Right cardiac atrium (tissue), 5 donors: ENCODE results near the gene STARD9. TPM values are rescaled to one million over a fixed set of nuclear protein-coding genes. Genes with fewer than 3 reads are reported as not detected.

Source experiments
- ATAC-seq, 2 donors: fragments of 200-7000 bp; cut with Tn5 transposase; one replicate each; pipeline versions ENCODE4 v1.8.0 to v1.9.1; 2020; ENCODE audit warnings: moderate library complexity in 2 of 2, mild to moderate bottlenecking in 1 of 2
- DNase-seq, 3 donors: peaks; one replicate each; pipeline ENCODE4 v3.0.0-alpha.2; 2020
- H3K27ac ChIP-seq: one replicate; pipeline ENCODE4 v1.5.1; 2013; ENCODE audit warnings: mild to moderate bottlenecking, low read length, control low read depth, moderate library complexity
- H3K27me3 ChIP-seq: one replicate; pipeline ENCODE4 v1.6.1; 2013; ENCODE audit not compliant: control insufficient read depth, insufficient read depth
- H3K4me1 ChIP-seq: one replicate; pipeline ENCODE4 v1.6.1; 2013; ENCODE audit warnings: low read length; ENCODE audit not compliant: control insufficient read depth, insufficient read depth
- H3K4me3 ChIP-seq: one replicate; pipeline ENCODE4 v1.5.1; 2013; ENCODE audit warnings: low read length, control low read depth
- H3K9me3 ChIP-seq: one replicate; pipeline ENCODE4 v1.6.1; 2013; ENCODE audit warnings: low read length; ENCODE audit not compliant: control insufficient read depth
- WGBS: extraction: QIAGEN DNeasy Blood & Tissue Kit; methylation state at CpG from one replicate; pipeline ENCODE4 v1.1.7; 2013; 5-methylcytosine and 5-hydroxymethylcytosine counted together
- intact Hi-C, 4 donors: fragments of 100-400 bp; cut with DNase I; formaldehyde crosslinking; loops; one replicate each; pipeline versions ENCODE4 v1.11.0 to v1.14.0; 2022 to 2023
- polyA plus RNA-seq: library from polyadenylated mRNA; stranded (reverse); fragments of 200-250 nt; gene quantifications from one replicate; pipeline ENCODE4 v1.2.3, GENCODE V29; 2013
- total RNA-seq, 4 donors: library from RNA; stranded (reverse); fragmentation: NEBNext Ultra II Directional; extraction: Animal tissue kit (Norgen Biotek cat#: 25700); gene quantifications; one replicate each; pipeline ENCODE4 v1.2.1, GENCODE V29; 2021
- donor health status: healthy with polysubstance abuse.
- donor health status: DM: no; HTN: yes; CAD: no.
- donor health status: DM: no; HTN: no; CAD: no.
- donor health status: DM: no; HTN: yes; CAD: no; lungs with severe emphysema.
- donor health status: DM: yes; HTN: yes; CAD: no.

STARD9 gene
- total and polyA plus RNA-seq, 5 donors = 8.6 to 12.0 (median 10.9) TPM

DNA sequence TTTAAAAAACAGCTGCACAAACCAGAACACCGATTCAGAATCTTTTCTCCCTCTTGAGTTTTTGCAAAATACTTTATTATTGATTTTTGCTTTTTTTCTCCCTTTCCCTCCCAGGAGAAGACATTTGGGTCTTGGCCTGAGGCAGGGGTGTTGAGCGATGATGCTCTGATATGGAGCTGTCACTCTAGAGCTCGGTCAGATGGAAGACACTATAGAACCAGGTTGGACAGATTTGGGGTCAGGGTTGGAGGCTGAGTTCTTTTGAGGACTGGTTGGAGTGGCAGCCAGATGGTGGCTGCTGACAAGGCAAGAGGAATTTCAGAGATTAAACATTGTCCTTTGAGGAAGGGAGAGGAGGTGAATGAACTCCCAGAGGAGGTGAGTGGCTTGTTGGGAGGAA is 144.7 kb downstream of the STARD9 start:
- intact Hi-C loops = no loop called here
- DNase-seq = no peak
- H3K4me3 ChIP-seq = no peak overlapping the region
- no peaks in the 10 kb centered on the region for H3K4me1 ChIP-seq
- H3K27ac ChIP-seq = no peak overlapping the region
- H3K9me3 ChIP-seq = no peaks in the 10 kb centered on the region
- 86% methylated on average over 3 of the region's 3 CpGs for whole genome bisulfite sequencing
- no peak for ATAC-seq
- no peaks in the 10 kb centered on the region for H3K27me3 ChIP-seq

GRCh38 chr15:42721016-42721415 is 145.6 kb downstream of the STARD9 start:
- Histone ChIP-seq H3K9me3 (no peaks in the 10 kb centered on the region), H3K4me3 (no peak overlapping the region), H3K27ac (no peak overlapping the region), H3K27me3 (no peaks in the 10 kb centered on the region), H3K4me1 (no peaks in the 10 kb centered on the region)
- intact Hi-C loops = no loop called here
- no peak for ATAC-seq
- no peak for DNase-seq
- 80% methylated on average over 6 of the region's 6 CpGs for WGBS

DNA sequence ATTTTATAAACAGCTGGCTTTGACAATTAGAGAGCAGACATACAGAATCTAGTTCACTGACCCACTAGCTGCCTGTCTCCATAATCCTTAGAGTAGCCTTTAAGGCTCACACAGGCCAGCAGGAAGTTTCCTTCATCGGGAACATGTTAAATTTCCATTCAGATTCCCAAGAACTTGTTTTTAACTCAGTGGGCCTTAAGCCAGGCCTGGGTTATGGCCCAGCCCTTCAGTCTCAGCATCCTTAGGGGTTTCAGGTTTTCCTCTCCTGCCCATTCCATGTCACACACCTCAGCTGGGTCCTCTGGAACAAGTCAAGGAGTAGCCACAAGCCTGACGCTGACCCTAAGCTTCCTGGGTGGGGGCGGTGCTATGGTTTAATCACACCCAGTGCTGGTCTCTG is 146.5 kb downstream of the STARD9 start:
- DNase-seq = no peak
- Histone ChIP-seq H3K27ac (no peak overlapping the region), H3K4me1 (no peaks in the 10 kb centered on the region), H3K4me3 (no peak overlapping the region), H3K27me3 (no peaks in the 10 kb centered on the region), H3K9me3 (no peaks in the 10 kb centered on the region)
- 54% methylated on average over 3 of the region's 3 CpGs for WGBS
- intact Hi-C loops = no loop called here
- ATAC-seq = peak; percentile 3 to 46

GRCh38 chr15:42723068-42723467 is 147.7 kb downstream of the STARD9 start:
- DNase-seq = no peak
- WGBS = 88% methylated on average over 4 of the region's 4 CpGs
- H3K27me3 ChIP-seq = no peaks in the 10 kb centered on the region

DNA sequence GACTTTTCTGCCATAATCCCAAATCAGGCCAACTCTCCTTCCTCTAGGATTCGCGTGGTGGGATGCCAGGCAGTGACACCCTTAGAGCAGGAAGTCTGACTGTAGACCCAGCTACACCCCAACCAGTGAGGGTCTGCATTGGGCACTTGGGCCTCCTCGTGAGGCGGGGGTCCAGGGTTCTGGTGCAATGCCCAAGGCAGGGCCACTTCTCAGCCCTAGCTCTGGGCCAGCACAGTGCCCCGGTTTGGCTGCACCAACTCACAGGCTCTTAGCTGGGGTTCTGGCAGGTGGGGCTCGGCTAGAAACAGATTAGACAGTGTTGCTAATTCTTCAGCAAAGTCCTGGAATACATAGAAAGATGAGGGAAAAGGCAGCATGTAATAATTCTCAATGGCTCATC is 148.9 kb downstream of the STARD9 start:
- ATAC-seq (no peak), DNase-seq (no peak)
- H3K4me1 ChIP-seq = no peaks in the 10 kb centered on the region
- intact Hi-C loops = no loop called here
- WGBS = 84% methylated on average over 6 of the region's 6 CpGs
- H3K9me3 ChIP-seq = no peaks in the 10 kb centered on the region
- no peak overlapping the region for H3K4me3 ChIP-seq
- H3K27me3 ChIP-seq = no peaks in the 10 kb centered on the region
- H3K27ac ChIP-seq = no peak overlapping the region

More at GRCh38 chr15:42723068-42723467, 147.7 kb downstream of the STARD9 start:
- intact Hi-C loops = no loop called here
- H3K9me3 ChIP-seq = no peaks in the 10 kb centered on the region
- no peak overlapping the region for H3K4me3 ChIP-seq
- no peak overlapping the region for H3K27ac ChIP-seq
- no peak for ATAC-seq
- H3K4me1 ChIP-seq = no peaks in the 10 kb centered on the region

- DNase-seq = no peak
- no peak overlapping the region for H3K4me3 ChIP-seq
- H3K4me1 ChIP-seq = no peaks in the 10 kb centered on the region
- WGBS = 88% methylated on average over 12 of the region's 12 CpGs
- ATAC-seq = no peak
- no peak overlapping the region for H3K27ac ChIP-seq
- no peaks in the 10 kb centered on the region for H3K9me3 ChIP-seq
- no peaks in the 10 kb centered on the region for H3K27me3 ChIP-seq
- intact Hi-C loops = no loop called here
Observed at GRCh38 chr15:42725331-42725903, 150.0 kb downstream of the STARD9 start.

GRCh38 chr15:42726114-42726513 is 150.7 kb downstream of the STARD9 start:
- Histone ChIP-seq H3K27ac (no peak overlapping the region), H3K9me3 (no peaks in the 10 kb centered on the region), H3K4me1 (no peaks in the 10 kb centered on the region), H3K27me3 (no peaks in the 10 kb centered on the region), H3K4me3 (no peak overlapping the region)
- intact Hi-C loops = no loop called here
- no peak for DNase-seq
- no peak for ATAC-seq
- WGBS = 77% methylated on average over 11 of the region's 11 CpGs

- Histone ChIP-seq H3K4me1 (no peaks in the 10 kb centered on the region), H3K27me3 (no peaks in the 10 kb centered on the region), H3K27ac (no peak overlapping the region), H3K9me3 (no peaks in the 10 kb centered on the region), H3K4me3 (no peak overlapping the region)
- WGBS = 75% methylated on average over 13 of the region's 13 CpGs
- ATAC-seq = no peak
- DNase-seq = no peak
- intact Hi-C loops = no loop called here
Observed at GRCh38 chr15:42727750-42728381, 152.5 kb downstream of the STARD9 start.

GRCh38 chr15:42728560-42728959 is 153.2 kb downstream of the STARD9 start:
- WGBS = 78% methylated on average over 5 of the region's 5 CpGs
- no peak for ATAC-seq
- Histone ChIP-seq H3K27me3 (no peaks in the 10 kb centered on the region), H3K4me1 (no peaks in the 10 kb centered on the region), H3K9me3 (no peaks in the 10 kb centered on the region), H3K4me3 (no peak overlapping the region), H3K27ac (no peak overlapping the region)
- intact Hi-C loops = no loop called here
- DNase-seq = no peak

DNA sequence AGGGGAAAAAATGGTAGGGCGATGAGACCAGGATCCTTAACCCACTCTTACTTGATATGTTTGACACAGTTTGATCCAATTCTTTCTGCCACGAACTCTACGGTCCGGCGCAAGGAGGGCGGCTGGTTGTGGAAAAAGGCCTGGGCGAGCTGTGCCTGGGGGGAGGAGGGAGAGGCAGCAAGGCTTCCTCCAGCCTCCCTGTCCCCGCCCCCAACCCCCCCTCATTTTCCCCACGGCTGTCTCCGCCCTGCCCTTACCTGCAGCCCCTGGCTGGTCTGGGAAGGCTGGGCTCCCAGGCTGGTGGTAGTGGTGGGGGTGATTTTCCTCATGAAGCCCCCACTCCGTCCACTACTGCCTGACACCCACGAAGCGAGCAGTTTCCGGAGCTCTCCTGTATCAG is 153.6 kb downstream of the STARD9 start:
- H3K9me3 ChIP-seq = no peaks in the 10 kb centered on the region
- no peak overlapping the region for H3K27ac ChIP-seq
- H3K4me1 ChIP-seq = no peaks in the 10 kb centered on the region
- no peaks in the 10 kb centered on the region for H3K27me3 ChIP-seq
- intact Hi-C loops = no loop called here
- WGBS = 73% methylated on average over 14 of the region's 14 CpGs
- ATAC-seq = no peak
- no peak for DNase-seq
- H3K4me3 ChIP-seq = no peak overlapping the region

DNA sequence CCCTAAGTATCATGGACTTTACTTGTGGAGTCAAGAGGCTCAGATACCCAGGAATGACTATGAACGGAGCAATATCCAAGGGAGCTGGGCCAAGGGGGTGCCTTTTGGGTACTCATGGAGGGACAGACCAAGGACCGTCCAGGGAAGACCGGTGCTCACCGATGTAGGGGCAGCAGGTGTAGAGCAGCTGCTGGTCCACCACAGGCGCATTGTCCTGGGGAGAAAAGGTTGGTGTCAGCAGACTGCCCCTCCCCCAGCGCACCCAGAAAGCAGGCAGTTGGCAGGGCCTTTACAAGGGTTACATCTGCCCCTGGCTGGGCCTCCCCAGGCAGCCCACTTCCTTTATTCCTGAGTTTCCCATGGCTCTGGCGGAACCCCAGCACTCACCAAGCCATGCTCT is 154.0 kb downstream of the STARD9 start:
- H3K4me3 ChIP-seq = no peak overlapping the region
- ATAC-seq (no peak), DNase-seq (no peak)
- H3K4me1 ChIP-seq = no peaks in the 10 kb centered on the region
- no peak overlapping the region for H3K27ac ChIP-seq
- WGBS = 89% methylated on average over 7 of the region's 7 CpGs
- no peaks in the 10 kb centered on the region for H3K27me3 ChIP-seq
- H3K9me3 ChIP-seq = no peaks in the 10 kb centered on the region
- intact Hi-C loops = no loop called here

DNA sequence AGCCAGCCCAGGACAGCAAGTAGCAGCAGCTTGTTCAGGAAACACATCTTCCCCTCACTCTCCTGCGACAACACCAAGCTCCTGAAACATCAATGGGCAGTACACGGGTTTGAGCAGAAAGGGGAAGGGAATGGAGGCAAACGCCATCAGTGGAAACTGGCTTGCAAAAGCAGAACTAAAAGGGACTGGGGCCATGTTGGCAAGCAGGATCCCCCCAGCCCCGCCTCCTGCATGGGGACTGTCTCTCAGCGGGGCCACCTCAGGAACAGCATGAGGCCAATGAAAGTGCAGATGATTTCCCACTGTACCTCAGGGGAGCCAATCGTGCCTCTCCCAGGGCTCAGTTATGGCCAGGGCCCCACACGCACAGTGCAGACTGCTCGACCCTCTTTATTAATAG is 154.7 kb downstream of the STARD9 start:
- ATAC-seq (no peak), DNase-seq (no peak)
- Histone ChIP-seq H3K9me3 (no peaks in the 10 kb centered on the region), H3K4me1 (no peaks in the 10 kb centered on the region), H3K27ac (no peak overlapping the region), H3K27me3 (no peaks in the 10 kb centered on the region), H3K4me3 (no peak overlapping the region)
- 69% methylated on average over 8 of the region's 8 CpGs for WGBS
- intact Hi-C loops = no loop called here
